GM18951 (cell line): ENCODE data around the gene HAGHL.

Source experiments
- POLR2A ChIP-seq: IDR thresholded peaks from 4 replicates; pipeline ENCODE4 v1.6.1; 2011; ENCODE audit warnings: mild to moderate bottlenecking; ENCODE audit not compliant: insufficient read length, insufficient read depth; ENCODE audit errors: extremely low read depth
- in situ Hi-C: fragments of 300-500 bp; cut with MboI; formaldehyde crosslinking; loops from one replicate; pipeline ENCODE4 v1.12.0; 2022; ENCODE audit warnings: low sequenced_read_pairs, mixed read lengths, inconsistent platforms; ENCODE audit not compliant: unreplicated experiment

Gene HAGHL

DNA sequence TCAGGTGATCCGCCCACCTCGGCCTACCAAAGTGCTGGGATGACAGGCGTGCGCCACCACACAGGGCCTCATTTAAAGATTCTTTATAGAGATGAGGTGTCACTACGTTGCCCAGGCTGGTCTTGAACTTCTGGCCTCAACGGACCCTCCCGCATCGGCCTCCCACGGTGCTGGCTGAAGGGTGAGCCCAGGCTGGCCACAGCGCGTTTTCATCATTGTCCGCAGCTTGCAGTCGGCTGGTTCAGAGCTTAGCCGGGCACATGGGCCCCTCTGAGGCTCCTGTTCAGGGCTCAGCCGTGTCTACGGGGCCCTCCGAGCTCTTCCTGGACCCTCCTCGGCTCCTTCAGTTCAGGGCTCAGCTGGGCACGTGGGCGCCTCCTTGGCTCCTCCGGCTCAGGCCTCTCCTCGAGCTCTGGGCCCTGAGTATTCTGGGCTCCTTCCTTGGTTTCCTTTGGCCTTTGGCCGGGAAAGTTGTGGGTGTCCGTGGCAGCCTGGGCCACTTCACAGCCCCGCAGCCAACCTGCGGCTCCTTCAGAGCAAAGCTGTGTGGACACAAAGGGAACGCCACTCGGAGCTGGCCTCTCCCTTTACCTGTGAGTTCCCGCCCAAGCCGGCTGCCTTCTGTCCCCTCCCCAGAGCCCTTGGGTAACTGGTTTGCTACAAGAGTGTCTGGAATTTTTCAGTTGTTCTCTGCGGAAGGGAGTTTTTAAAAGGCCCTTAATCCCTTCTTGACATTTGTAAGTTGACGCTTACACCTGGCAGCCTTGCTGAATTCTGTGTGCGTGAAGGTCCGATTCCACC lies 32.4 kb downstream of the HAGHL start:
- in situ Hi-C loops: no loop called here
- TF ChIP-seq POLR2A: no peak

DNA sequence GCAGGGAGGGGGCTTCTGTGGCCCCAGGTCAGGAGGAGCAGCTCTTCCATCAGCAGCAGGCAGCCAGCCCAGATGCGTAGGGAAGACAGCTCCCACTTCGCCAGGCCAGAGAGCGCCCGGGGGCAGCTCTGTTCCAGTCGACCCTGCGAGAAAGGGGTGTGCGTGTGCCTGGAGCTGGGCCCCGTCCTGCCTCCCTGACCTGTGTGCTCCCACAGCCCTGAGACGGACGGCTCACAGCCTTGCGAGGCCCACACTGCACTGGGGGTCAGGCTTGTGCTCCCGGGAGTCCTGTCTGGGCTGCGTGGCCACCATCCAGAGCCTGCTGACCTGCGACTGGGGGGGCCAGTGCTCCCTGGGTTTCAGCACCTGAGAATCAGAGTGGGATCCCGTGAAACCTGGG lies 33.2 kb downstream of the HAGHL start:
- TF ChIP-seq POLR2A: no peak
- in situ Hi-C loops: no loop called here

DNA sequence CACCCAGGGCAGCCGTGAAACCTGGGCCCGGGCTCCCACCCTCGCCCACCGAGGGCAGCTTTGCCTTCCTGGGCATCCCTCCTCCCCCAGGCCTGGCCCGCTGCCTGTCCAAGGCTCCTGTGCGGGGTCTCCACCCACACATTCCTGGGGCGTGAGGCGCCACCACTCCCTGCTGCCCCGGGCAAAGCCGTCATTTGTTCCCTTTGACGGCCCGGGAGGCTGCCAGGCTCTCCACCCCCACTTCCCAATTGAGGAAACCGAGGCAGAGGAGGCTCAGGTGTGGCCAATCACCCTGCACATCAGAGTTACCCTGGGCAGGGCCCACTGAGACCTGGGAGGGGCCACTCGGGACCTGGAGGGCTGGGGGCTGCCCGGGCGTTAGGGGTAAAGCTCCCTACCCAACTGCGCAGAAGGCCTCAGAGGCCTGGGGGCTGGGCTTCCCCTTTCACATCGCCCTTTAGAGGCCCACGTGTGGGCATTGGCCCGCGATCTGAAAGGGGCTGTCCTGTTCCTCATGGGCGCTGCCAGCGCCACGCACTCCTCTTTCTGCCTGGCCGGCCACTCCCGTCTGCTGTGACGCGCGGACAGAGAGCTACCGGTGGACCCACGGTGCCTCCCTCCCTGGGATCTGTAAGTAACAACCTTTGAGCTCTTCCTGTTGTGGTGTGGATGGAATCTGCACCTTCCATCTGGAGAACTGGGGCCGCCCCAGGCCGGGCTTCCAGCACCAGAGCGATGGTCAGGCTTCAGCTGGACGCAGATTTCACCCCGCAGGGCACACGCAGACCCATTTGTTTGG lies 33.8 kb downstream of the HAGHL start, which contains the start of gene MSLN:
TSS of gene MSLN (plus strand) at position 190 of the 799 bp plus-strand sequence. CDS start 1,947 bp downstream, outside the sequence.
- in situ Hi-C loops: no loop called here
- TF ChIP-seq POLR2A: no peak

DNA sequence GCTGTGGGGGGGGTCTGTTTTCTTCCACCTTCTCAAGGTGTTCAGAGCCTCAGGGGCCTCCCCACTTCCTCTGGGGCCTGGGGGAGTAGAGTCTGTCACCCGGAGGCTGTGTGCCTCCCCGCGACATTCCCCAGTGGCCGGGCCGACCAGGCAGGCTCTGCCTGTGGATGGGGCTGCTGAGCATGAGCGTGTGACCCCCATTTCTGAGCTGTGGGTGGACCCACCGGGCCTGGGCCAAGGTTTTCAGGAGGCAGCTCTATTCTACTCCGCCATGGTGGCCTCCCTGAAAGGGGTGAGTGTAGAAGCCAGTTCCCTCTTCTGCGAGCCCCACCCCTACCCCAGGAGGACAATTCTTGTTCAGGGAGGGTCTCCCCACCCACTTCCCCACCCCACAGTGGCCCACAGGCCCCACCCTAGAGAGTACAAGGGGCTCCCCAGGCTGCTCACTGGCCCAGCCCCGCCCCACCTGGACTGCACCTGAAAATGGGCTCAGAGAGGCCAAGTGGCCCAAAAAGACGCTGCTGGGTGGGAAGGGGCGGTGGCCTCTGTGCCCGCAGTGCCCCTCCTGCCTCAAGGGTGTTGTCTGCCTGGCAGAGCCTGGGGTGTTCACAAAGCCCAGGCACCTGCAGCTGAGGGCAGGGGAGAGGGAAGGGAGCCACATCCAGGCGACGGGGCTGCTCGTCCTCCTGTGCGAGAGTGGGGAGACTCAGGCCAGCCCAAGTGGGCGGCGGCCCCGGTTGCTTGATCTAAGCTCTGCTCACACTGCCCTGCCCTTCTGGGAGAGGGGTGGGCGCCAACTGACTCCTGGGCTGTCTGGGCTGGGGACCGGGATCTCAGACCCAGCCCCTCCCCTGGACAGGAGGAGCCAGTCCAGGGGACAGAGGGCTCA lies 35.0 kb downstream of the HAGHL start:
- no peak for TF ChIP-seq POLR2A

GRCh38 chr16:762595-763268 lies 35.8 kb downstream of the HAGHL start:
- in situ Hi-C loops: no loop called here
- TF ChIP-seq POLR2A: no peak

More for the DNA sequence above, 35.0 kb downstream of the HAGHL start:
- in situ Hi-C loops: no loop called here

DNA sequence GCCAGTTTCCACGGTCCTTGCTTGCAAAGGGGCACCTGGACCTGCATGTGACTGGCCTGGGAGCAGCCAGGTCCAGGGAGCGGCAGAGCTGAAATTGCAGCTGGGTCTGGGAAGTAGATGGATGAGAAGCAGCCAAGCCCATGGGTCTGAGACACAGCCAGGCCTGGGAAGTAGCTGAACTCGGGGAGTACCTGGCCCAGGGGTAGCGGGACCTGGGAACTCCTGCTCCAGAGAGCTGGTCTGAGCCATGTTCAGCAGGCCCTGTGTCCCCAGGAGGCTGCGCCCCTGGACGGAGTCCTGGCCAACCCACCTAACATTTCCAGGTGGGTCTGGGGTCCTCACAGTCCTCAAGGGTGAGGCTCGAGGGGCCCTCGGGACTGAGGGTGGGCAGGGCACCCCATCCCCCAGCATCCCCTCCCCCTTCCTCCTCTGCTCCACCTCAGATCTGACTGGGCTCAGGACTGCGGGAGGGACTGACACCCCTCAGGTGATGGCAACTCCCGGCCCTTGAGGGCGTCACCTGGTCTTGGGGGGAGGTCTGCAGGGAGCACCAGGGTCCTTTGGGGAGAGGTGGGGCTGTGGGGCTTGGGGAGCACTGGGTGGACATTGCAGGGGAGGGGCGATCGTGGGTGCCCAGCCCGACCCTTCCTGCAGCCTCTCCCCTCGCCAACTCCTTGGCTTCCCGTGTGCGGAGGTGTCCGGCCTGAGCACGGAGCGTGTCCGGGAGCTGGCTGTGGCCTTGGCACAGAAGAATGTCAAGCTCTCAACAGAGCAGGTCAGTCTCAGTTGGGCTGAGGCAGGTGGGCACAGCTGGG lies 36.7 kb downstream of the HAGHL start:
- no peak for TF ChIP-seq POLR2A
- in situ Hi-C loops: no loop called here

- in situ Hi-C loops: no loop called here
- TF ChIP-seq POLR2A: no peak
Measured at GRCh38 chr16:764184-764750, 37.4 kb downstream of the HAGHL start.

DNA sequence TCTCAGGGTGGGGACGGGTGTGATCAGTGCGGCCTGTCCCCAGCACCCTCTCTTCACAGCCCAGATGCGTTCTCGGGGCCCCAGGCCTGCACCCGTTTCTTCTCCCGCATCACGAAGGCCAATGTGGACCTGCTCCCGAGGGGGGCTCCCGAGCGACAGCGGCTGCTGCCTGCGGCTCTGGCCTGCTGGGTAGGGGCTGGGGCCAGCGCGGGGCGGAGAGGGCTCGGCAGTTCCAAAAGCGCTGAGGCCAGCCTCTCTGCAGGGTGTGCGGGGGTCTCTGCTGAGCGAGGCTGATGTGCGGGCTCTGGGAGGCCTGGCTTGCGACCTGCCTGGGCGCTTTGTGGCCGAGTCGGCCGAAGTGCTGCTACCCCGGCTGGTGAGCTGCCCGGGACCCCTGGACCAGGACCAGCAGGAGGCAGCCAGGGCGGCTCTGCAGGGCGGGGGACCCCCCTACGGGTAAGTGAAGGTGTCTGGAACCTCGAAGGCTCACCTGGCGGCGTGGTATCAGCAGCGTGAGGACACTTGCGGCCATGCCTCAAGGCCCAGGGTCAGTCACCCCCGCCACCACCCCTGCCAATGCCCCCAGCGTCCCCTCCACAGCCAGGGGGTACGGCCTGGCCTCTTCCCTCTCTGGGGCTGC lies 38.1 kb downstream of the HAGHL start:
- no peak for TF ChIP-seq POLR2A
- in situ Hi-C loops: no loop called here

GRCh38 chr16:765488-765865 lies 38.6 kb downstream of the HAGHL start:
- in situ Hi-C loops: no loop called here
- no peak for TF ChIP-seq POLR2A

- in situ Hi-C loops: no loop called here
- TF ChIP-seq POLR2A: no peak
Measured at GRCh38 chr16:766008-766819, 39.3 kb downstream of the HAGHL start.

DNA sequence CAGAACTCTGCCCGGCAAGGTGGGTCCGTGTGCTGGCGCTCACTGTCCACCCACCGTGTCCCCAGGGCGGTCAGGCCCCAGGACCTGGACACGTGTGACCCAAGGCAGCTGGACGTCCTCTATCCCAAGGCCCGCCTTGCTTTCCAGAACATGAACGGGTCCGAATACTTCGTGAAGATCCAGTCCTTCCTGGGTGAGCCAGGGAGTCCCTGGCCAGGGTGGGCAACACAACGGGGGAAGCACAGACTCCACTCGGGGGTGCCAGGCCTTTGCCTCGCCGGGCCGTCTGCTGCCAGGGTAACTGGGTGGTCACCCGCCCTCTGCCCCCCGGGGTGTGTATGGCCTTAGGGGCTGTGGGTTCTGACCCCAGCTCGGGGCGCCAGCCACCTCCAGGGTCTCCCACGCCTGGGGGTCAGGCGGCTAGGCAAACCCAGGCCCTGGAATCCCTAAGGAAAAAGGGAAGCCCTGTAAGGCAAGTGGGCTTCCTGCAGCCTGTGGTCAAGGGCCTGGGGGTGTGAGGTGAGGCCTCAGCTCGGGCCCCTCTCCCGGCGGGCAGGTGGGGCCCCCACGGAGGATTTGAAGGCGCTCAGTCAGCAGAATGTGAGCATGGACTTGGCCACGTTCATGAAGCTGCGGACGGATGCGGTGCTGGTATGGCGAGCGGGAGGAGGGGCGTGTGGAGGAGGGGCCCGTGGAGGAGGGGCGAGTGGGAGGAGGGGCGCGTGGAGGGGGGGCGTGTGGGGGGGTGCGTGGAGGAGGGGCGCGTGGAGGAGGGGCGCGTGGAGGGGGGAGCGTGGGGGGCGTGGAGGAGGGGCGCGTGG lies 40.1 kb downstream of the HAGHL start:
- in situ Hi-C loops: no loop called here
- no peak for TF ChIP-seq POLR2A
